Thyroid gland (tissue), 4 donors: ENCODE measurements around the gene LINGO4. TPM values are rescaled to one million over a fixed set of nuclear protein-coding genes. Genes with fewer than 3 reads are reported as not detected.

Source experiments
- DNase-seq, 2 donors: peaks; one replicate each; pipeline ENCODE4 v3.0.0-alpha.2; 2019
- H3K27ac ChIP-seq, 3 donors: fragments of 200-600 bp; sonication (generic); 1 replicate in 2 of 3; 2 replicates in 1 of 3; pipeline ENCODE4 v1.5.1; 2016 to 2019; ENCODE audit warnings: mild to moderate bottlenecking in 1 of 3, moderate library complexity in 1 of 3
- H3K27me3 ChIP-seq: fragments of 200-600 bp; sonication (generic); one replicate; pipeline ENCODE4 v1.5.1; 2019
- H3K36me3 ChIP-seq, 2 donors: fragments of 200-600 bp; sonication (generic); one replicate each; pipeline ENCODE4 v1.5.1; 2016 to 2019
- H3K4me1 ChIP-seq, 2 donors: fragments of 200-600 bp; sonication (generic); one replicate each; pipeline ENCODE4 v1.5.1; 2017 to 2019
- H3K4me3 ChIP-seq, 3 donors: fragments of 200-600 bp; sonication (generic); replicated peaks in 1 of 3; 1 replicate in 2 of 3; 2 replicates in 1 of 3; pipeline ENCODE4 v1.5.1; 2016; ENCODE audit warnings: mild to moderate bottlenecking in 1 of 3
- H3K9me3 ChIP-seq: fragments of 200-600 bp; sonication (generic); one replicate; pipeline ENCODE4 v1.5.1; 2017
- CTCF ChIP-seq, 6 experiments: fragments of 200-600 bp in 3 of 6; fragments of 450-650 bp in 3 of 6; sonication (generic) in 3 of 6; IDR thresholded peaks; one replicate each; pipeline ENCODE4 v1.5.1; 2016 to 2019; ENCODE audit warnings: antibody characterized with exemption in 6 of 6, mild to moderate bottlenecking in 2 of 6, inconsistent platforms in 1 of 6, moderate library complexity in 1 of 6
- POLR2A ChIP-seq, 2 donors: fragments of 450-650 bp; IDR thresholded peaks; one replicate each; pipeline ENCODE4 v1.6.1; 2017; ENCODE audit warnings: antibody characterized with exemption in 2 of 2, mild to moderate bottlenecking in 2 of 2, moderate library complexity in 1 of 2
- WGBS, 2 donors: methylation state at CpG; one replicate each; pipeline ENCODE4 v1.1.5; 2017; 5-methylcytosine and 5-hydroxymethylcytosine counted together
- intact Hi-C: fragments of 100-400 bp; cut with DNase I; formaldehyde crosslinking; loops from one replicate; pipeline ENCODE4 v1.15.1; 2023
- total RNA-seq, 4 donors: library from RNA; depleted of rRNA; stranded (reverse); fragments of >200 nt; gene quantifications; one replicate each; pipeline ENCODE4 v1.2.3, GENCODE V29; 2016

LINGO4 gene
- total RNA-seq, 4 donors from 2014 or later: 0.13 to 0.63 (median 0.24) TPM

GRCh38 chr1:151819227-151819835 is 14.1 kb upstream of the LINGO4 start:
- peaks cover 6 to 24% of the 10 kb centered on the region in 2 donors for H3K36me3 ChIP-seq
- no peak for DNase-seq
- peaks cover 0 to 8% of the 10 kb centered on the region in 2 donors for H3K4me1 ChIP-seq
- no peak for TF ChIP-seq POLR2A (IDR thresholded peaks at IDR 0.05)
- no peak for TF ChIP-seq CTCF (IDR thresholded peaks at IDR 0.05)
- no peak overlapping the region for H3K27ac ChIP-seq
- intact Hi-C loops: no loop called here
- H3K4me3 ChIP-seq: no peak overlapping the region
- WGBS, 2 donors: 85 to 94% methylated on average over 12 of the region's 12 CpGs
- no peaks in the 10 kb centered on the region for H3K27me3 ChIP-seq
- H3K9me3 ChIP-seq: no peaks in the 10 kb centered on the region

GRCh38 chr1:151817353-151817730 is 12.1 kb upstream of the LINGO4 start:
- Histone ChIP-seq H3K27ac (no peak overlapping the region), H3K4me3 (no peak overlapping the region), H3K4me1 (peaks cover 0 to 8% of the 10 kb centered on the region in 2 donors), H3K27me3 (no peaks in the 10 kb centered on the region), H3K36me3 (peaks cover 6 to 26% of the 10 kb centered on the region in 2 donors), H3K9me3 (no peaks in the 10 kb centered on the region)
- no peak for DNase-seq
- intact Hi-C loops: no loop called here
- TF ChIP-seq CTCF (IDR thresholded peaks at IDR 0.05): no peak
- no peak for TF ChIP-seq POLR2A (IDR thresholded peaks at IDR 0.05)
- WGBS, 2 donors: 69 to 74% methylated on average over 7 of the region's 7 CpGs

- WGBS, 2 donors: 76 to 81% methylated on average over 16 to 24 of the region's 26 CpGs
- no peak for DNase-seq
- TF ChIP-seq CTCF (IDR thresholded peaks at IDR 0.05): no peak
- no peak for TF ChIP-seq POLR2A (IDR thresholded peaks at IDR 0.05)
- peaks cover 0 to 8% of the 10 kb centered on the region in 2 donors for H3K4me1 ChIP-seq
- peaks cover 6 to 26% of the 10 kb centered on the region in 2 donors for H3K36me3 ChIP-seq
- no peaks in the 10 kb centered on the region for H3K9me3 ChIP-seq
- H3K27ac ChIP-seq: no peak overlapping the region
- no peak overlapping the region for H3K4me3 ChIP-seq
- no peaks in the 10 kb centered on the region for H3K27me3 ChIP-seq
- intact Hi-C loops: no loop called here
Observed at GRCh38 chr1:151816548-151817352, 11.5 kb upstream of the LINGO4 start.

- Histone ChIP-seq H3K4me3 (no peak overlapping the region), H3K4me1 (peaks cover 0 to 1% of the 10 kb centered on the region in 2 donors), H3K27me3 (no peaks in the 10 kb centered on the region), H3K27ac (no peak overlapping the region), H3K9me3 (no peaks in the 10 kb centered on the region), H3K36me3 (peaks cover 6 to 26% of the 10 kb centered on the region in 2 donors)
- intact Hi-C loops: no loop called here
- WGBS, 2 donors: 73 to 80% methylated on average over 12 of the region's 12 CpGs
- no peak for DNase-seq
- TF ChIP-seq POLR2A (IDR thresholded peaks at IDR 0.05) (no peak), CTCF (IDR thresholded peaks at IDR 0.05) (no peak)
Observed at GRCh38 chr1:151815716-151816327, 10.6 kb upstream of the LINGO4 start.
